T-helper 9 cell (primary cell): Measurements from ENCODE around the gene ADGB.

Experiments used
- DNase-seq: peaks from one replicate; pipeline ENCODE4 v3.0.0-alpha.2; 2020

ADGB gene

GRCh38 chr6:146635165-146635564 lies 36.4 kb downstream of the ADGB start:
- no peak for DNase-seq

- no peak for DNase-seq
Measured at GRCh38 chr6:146636481-146636880, 37.7 kb downstream of the ADGB start.

GRCh38 chr6:146642921-146643320 lies 44.1 kb downstream of the ADGB start:
- DNase-seq = no peak

GRCh38 chr6:146650799-146651481 lies 52.2 kb downstream of the ADGB start:
- DNase-seq = no peak

- no peak for DNase-seq
Measured at GRCh38 chr6:146651482-146651863, 52.7 kb downstream of the ADGB start.

- no peak for DNase-seq
Measured at GRCh38 chr6:146657432-146657831, 58.7 kb downstream of the ADGB start.

- DNase-seq = no peak
Measured at GRCh38 chr6:146664871-146665360, 66.1 kb downstream of the ADGB start.

GRCh38 chr6:146666909-146667308 lies 68.1 kb downstream of the ADGB start:
- no peak for DNase-seq

GRCh38 chr6:146670161-146670560 lies 71.4 kb downstream of the ADGB start:
- no peak for DNase-seq

GRCh38 chr6:146673069-146673468 lies 74.3 kb downstream of the ADGB start:
- no peak for DNase-seq

GRCh38 chr6:146679386-146679785 lies 80.6 kb downstream of the ADGB start:
- no peak for DNase-seq

- no peak for DNase-seq
Measured at GRCh38 chr6:146682919-146683318, 84.1 kb downstream of the ADGB start.

GRCh38 chr6:146689806-146690205 lies 91.0 kb downstream of the ADGB start:
- DNase-seq = no peak

GRCh38 chr6:146693342-146693741 lies 94.6 kb downstream of the ADGB start:
- no peak for DNase-seq

- no peak for DNase-seq
Measured at GRCh38 chr6:146697921-146698320, 99.1 kb downstream of the ADGB start.

GRCh38 chr6:146700078-146700686 lies 101.4 kb downstream of the ADGB start:
- peak; percentile 11 for DNase-seq

- no peak for DNase-seq
Measured at GRCh38 chr6:146701632-146702031, 102.9 kb downstream of the ADGB start.

- no peak for DNase-seq
Measured at GRCh38 chr6:146709036-146709622, 110.4 kb downstream of the ADGB start.

- no peak for DNase-seq
Measured at GRCh38 chr6:146719387-146719786, 120.6 kb downstream of the ADGB start.

- DNase-seq = no peak
Measured at GRCh38 chr6:146739696-146740095, 140.9 kb downstream of the ADGB start.

GRCh38 chr6:146741609-146742008 lies 142.8 kb downstream of the ADGB start:
- no peak for DNase-seq

- no peak for DNase-seq
Measured at GRCh38 chr6:146753306-146753705, 154.5 kb downstream of the ADGB start.

GRCh38 chr6:146767632-146768031 lies 168.9 kb downstream of the ADGB start:
- no peak for DNase-seq

- no peak for DNase-seq
Measured at GRCh38 chr6:146768722-146769121, 169.9 kb downstream of the ADGB start.
